ACC112 (cell line): ENCODE measurements around the gene AKAP13.

Experiments
- H2AFZ ChIP-seq: fragments of 200-600 bp; sonication (generic); one replicate; pipeline ENCODE4 v1.6.0; 2017; ENCODE audit warnings: antibody characterized with exemption, low read length; ENCODE audit not compliant: unreplicated experiment
- H3K27ac ChIP-seq: fragments of 200-600 bp; sonication (generic); 2 replicates; pipeline ENCODE4 v1.5.1; 2014; ENCODE audit warnings: low read depth, mild to moderate bottlenecking, antibody characterized with exemption, low read length, moderate library complexity
- H3K27me3 ChIP-seq: fragments of 200-600 bp; sonication (generic); 2 replicates; pipeline ENCODE4 v1.6.1; 2014; ENCODE audit warnings: mild to moderate bottlenecking, antibody characterized with exemption, low read length, moderate library complexity, mixed read lengths; ENCODE audit not compliant: insufficient read depth
- H3K36me3 ChIP-seq: fragments of 200-600 bp; sonication (generic); 2 replicates; pipeline ENCODE4 v1.6.1; 2016; ENCODE audit warnings: mild to moderate bottlenecking, antibody characterized with exemption, low read length, moderate library complexity, mixed read lengths; ENCODE audit not compliant: insufficient read depth
- H3K4me1 ChIP-seq: fragments of 200-600 bp; sonication (generic); one replicate; pipeline ENCODE4 v1.6.1; 2016; ENCODE audit warnings: low read length, mixed read lengths; ENCODE audit not compliant: insufficient read depth, unreplicated experiment, control insufficient read depth
- H3K4me3 ChIP-seq: fragments of 200-600 bp; sonication (generic); 2 replicates; pipeline ENCODE4 v1.5.1; 2014; ENCODE audit warnings: mild to moderate bottlenecking, low read depth, low read length
- H3K79me2 ChIP-seq: fragments of 200-600 bp; sonication (generic); one replicate; pipeline ENCODE4 v1.6.0; 2016; ENCODE audit warnings: low read length; ENCODE audit not compliant: control insufficient read depth, unreplicated experiment, insufficient read depth

Gene AKAP13

GRCh38 chr15:85752491-85752961, 372.1 kb downstream of the AKAP13 start:
- no peaks in the 10 kb centered on the region for H3K4me1 ChIP-seq
- H3K79me2 ChIP-seq: no peaks in the 10 kb centered on the region

GRCh38 chr15:85753261-85753660, 372.9 kb downstream of the AKAP13 start:
- Histone ChIP-seq H3K27ac (no peak overlapping the region), H2AFZ (no peak overlapping the region), H3K27me3 (no peaks in the 10 kb centered on the region), H3K36me3 (no peaks in the 10 kb centered on the region), H3K79me2 (no peaks in the 10 kb centered on the region), H3K4me3 (no peak overlapping the region), H3K4me1 (no peaks in the 10 kb centered on the region)

More at GRCh38 chr15:85752491-85752961, 372.1 kb downstream of the AKAP13 start:
- Histone ChIP-seq H2AFZ (no peak overlapping the region), H3K27me3 (no peaks in the 10 kb centered on the region), H3K4me3 (no peak overlapping the region), H3K36me3 (no peaks in the 10 kb centered on the region), H3K27ac (no peak overlapping the region)

- no peaks in the 10 kb centered on the region for H3K4me1 ChIP-seq
- no peak overlapping the region for H2AFZ ChIP-seq
- no peaks in the 10 kb centered on the region for H3K79me2 ChIP-seq
- H3K4me3 ChIP-seq: no peak overlapping the region
- no peaks in the 10 kb centered on the region for H3K36me3 ChIP-seq
- no peak overlapping the region for H3K27ac ChIP-seq
- H3K27me3 ChIP-seq: no peaks in the 10 kb centered on the region
Observed at GRCh38 chr15:85753791-85754452, 373.5 kb downstream of the AKAP13 start.

GRCh38 chr15:85754989-85755388, 374.6 kb downstream of the AKAP13 start:
- Histone ChIP-seq H2AFZ (no peak overlapping the region), H3K36me3 (no peaks in the 10 kb centered on the region), H3K4me3 (no peak overlapping the region), H3K4me1 (no peaks in the 10 kb centered on the region), H3K79me2 (no peaks in the 10 kb centered on the region), H3K27me3 (no peaks in the 10 kb centered on the region), H3K27ac (no peak overlapping the region)

- Histone ChIP-seq H3K4me1 (no peaks in the 10 kb centered on the region), H3K36me3 (no peaks in the 10 kb centered on the region), H3K79me2 (no peaks in the 10 kb centered on the region), H3K27ac (no peak overlapping the region), H3K4me3 (no peak overlapping the region), H2AFZ (no peak overlapping the region), H3K27me3 (no peaks in the 10 kb centered on the region)
Observed at GRCh38 chr15:85755471-85755870, 375.1 kb downstream of the AKAP13 start.

GRCh38 chr15:85755942-85756341, 375.5 kb downstream of the AKAP13 start:
- no peak overlapping the region for H2AFZ ChIP-seq
- H3K27ac ChIP-seq: no peak overlapping the region
- no peaks in the 10 kb centered on the region for H3K27me3 ChIP-seq
- H3K36me3 ChIP-seq: no peaks in the 10 kb centered on the region
- H3K4me3 ChIP-seq: no peak overlapping the region
- H3K4me1 ChIP-seq: no peaks in the 10 kb centered on the region
- H3K79me2 ChIP-seq: no peaks in the 10 kb centered on the region

GRCh38 chr15:85756411-85757072, 376.1 kb downstream of the AKAP13 start:
- Histone ChIP-seq H3K4me1 (no peaks in the 10 kb centered on the region), H3K27me3 (no peaks in the 10 kb centered on the region), H3K27ac (no peak overlapping the region), H3K36me3 (no peaks in the 10 kb centered on the region), H2AFZ (no peak overlapping the region), H3K79me2 (no peaks in the 10 kb centered on the region), H3K4me3 (no peak overlapping the region)

GRCh38 chr15:85757073-85757938, 376.9 kb downstream of the AKAP13 start:
- H3K79me2 ChIP-seq: no peaks in the 10 kb centered on the region
- H3K4me3 ChIP-seq: no peak overlapping the region
- no peaks in the 10 kb centered on the region for H3K36me3 ChIP-seq
- H3K4me1 ChIP-seq: no peaks in the 10 kb centered on the region
- H2AFZ ChIP-seq: no peak overlapping the region
- no peaks in the 10 kb centered on the region for H3K27me3 ChIP-seq
- H3K27ac ChIP-seq: no peak overlapping the region

GRCh38 chr15:85757939-85758654, 377.7 kb downstream of the AKAP13 start:
- no peak overlapping the region for H2AFZ ChIP-seq

GRCh38 chr15:85758655-85758978, 378.2 kb downstream of the AKAP13 start:
- Histone ChIP-seq H3K4me1 (no peaks in the 10 kb centered on the region), H3K36me3 (no peaks in the 10 kb centered on the region), H3K4me3 (no peak overlapping the region), H3K79me2 (no peaks in the 10 kb centered on the region), H3K27me3 (no peaks in the 10 kb centered on the region), H3K27ac (no peak overlapping the region), H2AFZ (no peak overlapping the region)

More at GRCh38 chr15:85757939-85758654, 377.7 kb downstream of the AKAP13 start:
- H3K4me1 ChIP-seq: no peaks in the 10 kb centered on the region
- no peaks in the 10 kb centered on the region for H3K27me3 ChIP-seq
- no peak overlapping the region for H3K4me3 ChIP-seq
- no peaks in the 10 kb centered on the region for H3K79me2 ChIP-seq
- no peaks in the 10 kb centered on the region for H3K36me3 ChIP-seq
- no peak overlapping the region for H3K27ac ChIP-seq
